K562 (cell line): ENCODE data around the gene HTRA3. TPM values are rescaled to one million over a fixed set of nuclear protein-coding genes. Genes with fewer than 3 reads are reported as not detected.

Experiments
- ATAC-seq: fragments of 200-7000 bp; cut with Tn5 transposase; 3 replicates; pipeline ENCODE4 v1.9.1; 2020; ENCODE audit warnings: moderate library complexity
- BruUV-seq: library from RNA; stranded (reverse); fragments of 400-500 nt; replicated peaks from 2 replicates; lab custom pipeline; 2021; lab: Mats Ljungman, UMichigan
- CTCF ChIA-PET: fragments of 300-600 bp; formaldehyde crosslinking; extraction: SDS; loops from one replicate; lab custom pipeline; 2021; ENCODE audit warnings: low intra/inter-chr PET ratio; lab: Yijun Ruan, JAX
- POLR2A ChIA-PET: fragments of 300-600, 350-650 bp; sonication (Branson Sonifier 250); formaldehyde crosslinking; extraction: SDS; loops from one replicate; lab custom pipeline; 2021; ENCODE audit warnings: antibody characterized with exemption, inconsistent platforms; lab: Yijun Ruan, JAX
- DNase-seq, 4 experiments: peaks; one replicate each; pipeline versions ENCODE4 v3.0.0 to v3.0.0-alpha.2; 2011 to 2018; ENCODE audit warnings: low spot score in 3 of 4, mixed read lengths in 3 of 4; ENCODE audit errors: extremely low read depth in 1 of 4
- FAIRE-seq: peaks from 2 replicates; lab custom pipeline; 2011; peaks lifted over from hg19 to GRCh38; lab: Jason Lieb, UNC
- H2AFZ ChIP-seq: 2 replicates; pipeline ENCODE4 v1.6.0; 2011; ENCODE audit warnings: low read depth, low read length, control low read depth, inconsistent platforms
- H3K27ac ChIP-seq: fragments of 200-600 bp; 3 replicates; pipeline ENCODE4 v1.8.0; 2011; ENCODE audit warnings: low read depth, mild to moderate bottlenecking, control low read depth, inconsistent platforms, low read length, moderate library complexity, mixed read lengths; ENCODE audit errors: extremely low read depth
- H3K27me3 ChIP-seq, 2 experiments: fragments of 300-600 bp in 1 of 2; 2 replicates in 1 of 2; 3 replicates in 1 of 2; pipeline versions ENCODE4 v1.6.0 to v1.8.0; 2011; ENCODE audit warnings: inconsistent platforms in 2 of 2, low read length in 2 of 2, mild to moderate bottlenecking in 1 of 2, mixed read lengths in 1 of 2, moderate library complexity in 1 of 2; ENCODE audit not compliant: control insufficient read depth in 2 of 2, insufficient read depth in 2 of 2
- H3K36me3 ChIP-seq: fragments of 300-600 bp; 3 replicates; pipeline ENCODE4 v1.8.0; 2011; ENCODE audit warnings: mild to moderate bottlenecking, low read length, inconsistent platforms; ENCODE audit not compliant: control insufficient read depth, insufficient read depth
- H3K4me1 ChIP-seq, 2 experiments: fragments of 200-600 bp in 1 of 2; replicated peaks in 1 of 2; 2 replicates in 1 of 2; 3 replicates in 1 of 2; pipeline versions ENCODE4 v1.5.1 to v1.8.0; 2011; ENCODE audit warnings: inconsistent platforms in 2 of 2, low read length in 2 of 2, mild to moderate bottlenecking in 1 of 2, mixed read lengths in 1 of 2, moderate library complexity in 1 of 2; ENCODE audit not compliant: control insufficient read depth in 2 of 2, insufficient read depth in 2 of 2
- H3K4me2 ChIP-seq: 2 replicates; pipeline ENCODE4 v1.6.1; 2011; ENCODE audit warnings: low read length, control low read depth, inconsistent platforms, mixed read lengths; ENCODE audit not compliant: insufficient read depth
- H3K4me3 ChIP-seq: fragments of 200-600 bp; sonication (generic), shearing (Covaris generic); 2 replicates; pipeline ENCODE4 v1.5.1; 2016; ENCODE audit warnings: control low read depth, inconsistent platforms
- H3K79me2 ChIP-seq: fragments of 200-600 bp; 3 replicates; pipeline ENCODE4 v1.8.0; 2011; ENCODE audit warnings: low read length, inconsistent platforms; ENCODE audit not compliant: control insufficient read depth, insufficient read depth
- H3K9ac ChIP-seq, 2 experiments: 2 replicates each; pipeline versions ENCODE4 v1.6.0 to v1.6.1; 2011; ENCODE audit warnings: low read depth in 2 of 2, low read length in 2 of 2, control low read depth in 1 of 2, inconsistent platforms in 1 of 2, mild to moderate bottlenecking in 1 of 2, mixed read lengths in 1 of 2; ENCODE audit not compliant: insufficient read depth in 1 of 2
- H3K9me1 ChIP-seq: one replicate; pipeline ENCODE4 v1.6.0; 2011; ENCODE audit warnings: inconsistent platforms, mild to moderate bottlenecking, low read length, moderate library complexity; ENCODE audit not compliant: control insufficient read depth, insufficient read depth
- H3K9me3 ChIP-seq: replicated peaks from 2 replicates; pipeline ENCODE4 v1.5.1; 2011; ENCODE audit warnings: low read depth, low read length, inconsistent platforms; ENCODE audit not compliant: control insufficient read depth, insufficient read depth
- H4K20me1 ChIP-seq: replicated peaks from 2 replicates; pipeline ENCODE4 v1.6.1; 2011; ENCODE audit warnings: low read length, inconsistent platforms, mixed read lengths; ENCODE audit not compliant: control insufficient read depth, insufficient read depth
- CTBP1 ChIP-seq: fragments of 450-650 bp; IDR thresholded peaks from 2 replicates; pipeline ENCODE4 v1.6.1; 2016; ENCODE audit warnings: borderline replicate concordance
- GTF3C2 ChIP-seq: IDR thresholded peaks from 3 replicates; pipeline ENCODE4 v1.6.1; 2011; ENCODE audit warnings: borderline replicate concordance, mild to moderate bottlenecking, moderate library complexity; ENCODE audit not compliant: insufficient read length; ENCODE audit errors: extremely low read depth
- ZNF695 ChIP-seq: fragments of 450-650 bp; formaldehyde crosslinking; IDR thresholded peaks from 2 replicates; pipeline ENCODE4 v1.4.0; 2020; ENCODE audit warnings: mild to moderate bottlenecking, moderate library complexity
- WGBS: fragments of 100-300 bp; shearing (Covaris generic); methylation state at CpG from one replicate; pipeline ENCODE4 v1.1.6; 2016; ENCODE audit warnings: low coverage, mixed read lengths; ENCODE audit not compliant: insufficient coverage; ENCODE audit errors: missing lambda C conversion rate; 5-methylcytosine and 5-hydroxymethylcytosine counted together
- in situ Hi-C: fragments of 300-500 bp; cut with MboI; formaldehyde crosslinking; loops from 4 replicates; pipeline ENCODE4 v1.15.0; 2018; ENCODE audit warnings: inconsistent platforms, mixed read lengths
- intact Hi-C: fragments of 100-400 bp; cut with micrococcal nuclease; formaldehyde crosslinking; loops from 2 replicates; pipeline ENCODE4 v1.14.2; 2022
- polyA plus RNA-seq, 8 experiments: library from polyadenylated mRNA; depleted of rRNA in 4 of 8; stranded (reverse) in 5 of 8; unstranded in 3 of 8; fragments of >200 nt; fragmentation: Nextera tagmentation in 2 of 8; fragmentation: Illumina TruSeq in 1 of 8; extraction: Ambion mirVana in 2 of 8; extraction: Trizol in 1 of 8; gene quantifications; 2 replicates each; pipeline versions ENCODE4 v1.2.1 to v1.2.3, GENCODE V29; 2011 to 2014; ENCODE audit warnings: inconsistent platforms in 1 of 8, missing spikeins in 1 of 8
- total RNA-seq, 7 experiments: library from RNA; depleted of rRNA in 6 of 7; stranded (reverse); fragments of >200 nt in 6 of 7; fragmentation: Illumina TruSeq in 2 of 7; extraction: Trizol in 2 of 7; gene quantifications; 2 replicates each; pipeline versions ENCODE4 v1.2.1 to v1.2.3, GENCODE V29; 2011 to 2021; ENCODE audit warnings: low replicate concordance in 1 of 7
- TF ChIP-seq, protein P1 (sequence below), 2 experiments: fragments of 450-650 bp in 1 of 2; IDR thresholded peaks; 2 replicates each; pipeline ENCODE4 v1.6.1; 2011 to 2017; ENCODE audit warnings: low read depth in 2 of 2, antibody characterized with exemption in 1 of 2, borderline replicate concordance in 1 of 2, low read length in 1 of 2, mild to moderate bottlenecking in 1 of 2, mixed read lengths in 1 of 2; ENCODE audit not compliant: control insufficient read depth in 1 of 2

The HTRA3 gene
- total and polyA plus RNA-seq, 9 of the 15 experiments (the other 6 are each of a cell fraction or from before 2014, with no cell fraction given): 0.04 TPM; not detected in 8

- ChIA-PET POLR2A (interaction anchor here (0.9 kb wide), 1 partner anchor 117 kb away, joined by 3 read pairs; no protein-coding TSS in a partner anchor), CTCF (no interaction called here)
- no peak overlapping the region for H3K9ac ChIP-seq
- no peaks in the 10 kb centered on the region for H3K36me3 ChIP-seq
- no peaks in the 10 kb centered on the region for H3K9me3 ChIP-seq
- no peak overlapping the region for H2AFZ ChIP-seq
- ATAC-seq (no peak), FAIRE-seq (no peak), DNase-seq (no peak)
- H3K4me2 ChIP-seq: no peak overlapping the region
- no peak overlapping the region for H3K27ac ChIP-seq
- no peak overlapping the region for H3K4me3 ChIP-seq
- H3K27me3 ChIP-seq: peaks cover 2 to 26% of the 10 kb centered on the region in 2 experiments; a peak in 2 of 5 replicates
- no peaks in the 10 kb centered on the region for H3K9me1 ChIP-seq
- in situ Hi-C loops: no loop called here
- BruUV-seq: no TSS peak
- intact Hi-C loops: no loop called here
- TF ChIP-seq, protein P1, sequence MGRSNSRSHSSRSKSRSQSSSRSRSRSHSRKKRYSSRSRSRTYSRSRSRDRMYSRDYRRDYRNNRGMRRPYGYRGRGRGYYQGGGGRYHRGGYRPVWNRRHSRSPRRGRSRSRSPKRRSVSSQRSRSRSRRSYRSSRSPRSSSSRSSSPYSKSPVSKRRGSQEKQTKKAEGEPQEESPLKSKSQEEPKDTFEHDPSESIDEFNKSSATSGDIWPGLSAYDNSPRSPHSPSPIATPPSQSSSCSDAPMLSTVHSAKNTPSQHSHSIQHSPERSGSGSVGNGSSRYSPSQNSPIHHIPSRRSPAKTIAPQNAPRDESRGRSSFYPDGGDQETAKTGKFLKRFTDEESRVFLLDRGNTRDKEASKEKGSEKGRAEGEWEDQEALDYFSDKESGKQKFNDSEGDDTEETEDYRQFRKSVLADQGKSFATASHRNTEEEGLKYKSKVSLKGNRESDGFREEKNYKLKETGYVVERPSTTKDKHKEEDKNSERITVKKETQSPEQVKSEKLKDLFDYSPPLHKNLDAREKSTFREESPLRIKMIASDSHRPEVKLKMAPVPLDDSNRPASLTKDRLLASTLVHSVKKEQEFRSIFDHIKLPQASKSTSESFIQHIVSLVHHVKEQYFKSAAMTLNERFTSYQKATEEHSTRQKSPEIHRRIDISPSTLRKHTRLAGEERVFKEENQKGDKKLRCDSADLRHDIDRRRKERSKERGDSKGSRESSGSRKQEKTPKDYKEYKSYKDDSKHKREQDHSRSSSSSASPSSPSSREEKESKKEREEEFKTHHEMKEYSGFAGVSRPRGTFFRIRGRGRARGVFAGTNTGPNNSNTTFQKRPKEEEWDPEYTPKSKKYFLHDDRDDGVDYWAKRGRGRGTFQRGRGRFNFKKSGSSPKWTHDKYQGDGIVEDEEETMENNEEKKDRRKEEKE (IDR thresholded peaks at IDR 0.05; ENCODE audit: borderline replicate concordance in 1 of 2, control insufficient read depth in 1 of 2, low read depth in 2 of 2, low read length in 1 of 2): no peak
- TF ChIP-seq CTBP1 (no peak), ZNF695 (CRISPR knock-in tag) (no peak), GTF3C2 (no peak)
- peaks cover 2 to 45% of the 10 kb centered on the region in 2 experiments; a peak in 4 of 5 replicates for H3K4me1 ChIP-seq
- no peaks in the 10 kb centered on the region for H3K79me2 ChIP-seq
- WGBS: 9% methylated on average over 3 of the region's 3 CpGs
- H4K20me1 ChIP-seq: 0 out of 2 replicates have a peak, but pooled peaks cover 3% of the 10 kb centered on the region
Observed at GRCh38 chr4:8312069-8312445, 42.5 kb downstream of the HTRA3 start.
